ENCODE results near the gene ZNF740. TPM values are rescaled to one million over a fixed set of nuclear protein-coding genes. Genes with fewer than 3 reads are reported as not detected.

ZNF740 gene
- total and polyA plus RNA-seq, 2 of the 8 experiments (the other 6 are each of a cell fraction or from before 2014, with no cell fraction given), result 8.2 to 40.0 TPM

GRCh38 chr12:53176750-53177149 is 3.8 kb upstream of the ZNF740 start (continued):
- TF ChIP-seq CHD7 (IDR thresholded peaks at IDR 0.05; ENCODE audit: insufficient replicate concordance, low read length) (no peak), TAF1 (IDR thresholded peaks at IDR 0.05; ENCODE audit: low read depth, low read length) (no peak)
